Activated CD4-positive, CD25-positive, alpha-beta regulatory T cell treated with anti-CD3 and anti-CD28 coated beads, Interleukin-2, amount 50 U/mL, for 72 hours (primary cell): ENCODE measurements around the gene FGD2.
"Not testable (repeated sequence)": the region's sequence is repeated elsewhere in the genome, so short reads cannot be mapped to it uniquely, and the experiment has no call there.

Experiments used
- DNase-seq: peaks from one replicate; pipeline ENCODE4 v3.0.0; 2021

Gene FGD2

GRCh38 chr6:37043091-37043490, 37.6 kb downstream of the FGD2 start:
- DNase-seq, result not testable (repeated sequence)

- no peak for DNase-seq
Observed at GRCh38 chr6:37047346-37047688, 41.9 kb downstream of the FGD2 start.

GRCh38 chr6:37047689-37048402, 42.4 kb downstream of the FGD2 start:
- no peak for DNase-seq

GRCh38 chr6:37048403-37048850, 43.0 kb downstream of the FGD2 start:
- no peak for DNase-seq

- peak; percentile 63 for DNase-seq
Observed at GRCh38 chr6:37048851-37049757, 43.6 kb downstream of the FGD2 start.

- no peak for DNase-seq
Observed at GRCh38 chr6:37049758-37050044, 44.2 kb downstream of the FGD2 start.

- peak; percentile 69 for DNase-seq
Observed at GRCh38 chr6:37050045-37050853, 44.8 kb downstream of the FGD2 start.

GRCh38 chr6:37050854-37051137, 45.3 kb downstream of the FGD2 start:
- DNase-seq, result no peak

- peak; percentile 86 for DNase-seq
Observed at GRCh38 chr6:37051138-37052026, 45.9 kb downstream of the FGD2 start.

GRCh38 chr6:37052027-37052628, 46.7 kb downstream of the FGD2 start:
- DNase-seq, result no peak

- DNase-seq, result no peak
Observed at GRCh38 chr6:37053683-37054082, 48.2 kb downstream of the FGD2 start.

- DNase-seq, result no peak
Observed at GRCh38 chr6:37054171-37054570, 48.7 kb downstream of the FGD2 start.

- DNase-seq, result no peak
Observed at GRCh38 chr6:37054580-37054979, 49.1 kb downstream of the FGD2 start.

GRCh38 chr6:37056112-37056403, 50.6 kb downstream of the FGD2 start:
- no peak for DNase-seq

- no peak for DNase-seq
Observed at GRCh38 chr6:37056439-37057127, 51.1 kb downstream of the FGD2 start.

GRCh38 chr6:37057128-37057471, 51.6 kb downstream of the FGD2 start:
- DNase-seq, result no peak

- DNase-seq, result no peak
Observed at GRCh38 chr6:37057678-37058077, 52.2 kb downstream of the FGD2 start.

- no peak for DNase-seq
Observed at GRCh38 chr6:37058084-37058586, 52.7 kb downstream of the FGD2 start.

GRCh38 chr6:37058984-37059343, 53.5 kb downstream of the FGD2 start:
- DNase-seq, result not testable (repeated sequence)

- DNase-seq, result no peak
Observed at GRCh38 chr6:37059344-37060194, 54.1 kb downstream of the FGD2 start.

GRCh38 chr6:37060195-37060559, 54.7 kb downstream of the FGD2 start:
- no peak for DNase-seq
